ENCODE measurements around the gene YY2. TPM values are rescaled to one million over a fixed set of nuclear protein-coding genes. Genes with fewer than 3 reads are reported as not detected.

Gene YY2
- total RNA-seq, 1 donor from 2014 or later: 0.98 TPM

GRCh38 chrX:21839334-21840192 lies 16.2 kb upstream of the YY2 start, which contains the start of gene MBTPS2:
MBTPS2 (plus strand) TSS chrX:21839617; CDS start chrX:21839735, 118 bp downstream.
- DNase-seq (ENCODE audit: extremely low spot score in 2 of 2): no peak
- Histone ChIP-seq H3K4me3 (peak within 1 kb of the TSS; percentile 62 to 65), H3K36me3 (no peaks in the 10 kb centered on the region), H3K4me1 (peaks cover 8% of the 10 kb centered on the region), H3K27ac (peak within 1 kb of the TSS; percentile 67), H3K9me3 (no peaks in the 10 kb centered on the region), H3K27me3 (no peaks in the 10 kb centered on the region)
- TF ChIP-seq POLR2AphosphoS5 (IDR thresholded peaks at IDR 0.05; ENCODE audit: insufficient read depth in 1 of 2, low read depth in 1 of 2) (peak; percentile 61 to 78), CTCF (IDR thresholded peaks at IDR 0.05) (peak in 1 of 3 experiments; percentile 8), POLR2A (IDR thresholded peaks at IDR 0.05) (peak in 1 of 2 donors; percentile 18)
- intact Hi-C loops (cut with DNase I): no loop called here

- TF ChIP-seq CTCF (IDR thresholded peaks at IDR 0.05) (no peak), POLR2A (IDR thresholded peaks at IDR 0.05) (no peak), POLR2AphosphoS5 (IDR thresholded peaks at IDR 0.05; ENCODE audit: insufficient read depth in 1 of 2, low read depth in 1 of 2) (no peak)
- H3K4me1 ChIP-seq: peaks cover 8% of the 10 kb centered on the region
- H3K27me3 ChIP-seq: no peaks in the 10 kb centered on the region
- intact Hi-C loops (cut with DNase I): no loop called here
- H3K27ac ChIP-seq: peak overlapping the region; percentile 67
- no peaks in the 10 kb centered on the region for H3K9me3 ChIP-seq
- DNase-seq (ENCODE audit: extremely low spot score in 2 of 2): no peak
- H3K4me3 ChIP-seq: peak overlapping the region; percentile 62 to 65
- H3K36me3 ChIP-seq: peaks cover 0 to 3% of the 10 kb centered on the region in 2 donors
Observed at GRCh38 chrX:21840193-21840545, 15.6 kb upstream of the YY2 start.

- Histone ChIP-seq H3K27me3 (no peaks in the 10 kb centered on the region), H3K4me3 (no peak overlapping the region), H3K4me1 (peaks cover 8% of the 10 kb centered on the region), H3K27ac (no peak overlapping the region), H3K9me3 (no peaks in the 10 kb centered on the region), H3K36me3 (peaks cover 0 to 7% of the 10 kb centered on the region in 2 donors)
- intact Hi-C loops (cut with DNase I): no loop called here
- no peak for DNase-seq (ENCODE audit: extremely low spot score in 2 of 2)
- TF ChIP-seq POLR2AphosphoS5 (IDR thresholded peaks at IDR 0.05; ENCODE audit: insufficient read depth in 1 of 2, low read depth in 1 of 2) (no peak), POLR2A (IDR thresholded peaks at IDR 0.05) (no peak), CTCF (IDR thresholded peaks at IDR 0.05) (no peak)
Observed at GRCh38 chrX:21843179-21843578, 12.6 kb upstream of the YY2 start.

- intact Hi-C loops (cut with DNase I): no loop called here
- Histone ChIP-seq H3K27me3 (no peaks in the 10 kb centered on the region), H3K4me1 (peaks cover 8% of the 10 kb centered on the region), H3K9me3 (no peaks in the 10 kb centered on the region), H3K36me3 (peaks cover 0 to 7% of the 10 kb centered on the region in 2 donors), H3K27ac (no peak overlapping the region), H3K4me3 (no peak overlapping the region)
- no peak for DNase-seq (ENCODE audit: extremely low spot score in 2 of 2)
- TF ChIP-seq POLR2AphosphoS5 (IDR thresholded peaks at IDR 0.05; ENCODE audit: insufficient read depth in 1 of 2, low read depth in 1 of 2): no peak
- TF ChIP-seq POLR2A (IDR thresholded peaks at IDR 0.05): no peak
- TF ChIP-seq CTCF (IDR thresholded peaks at IDR 0.05): no peak
Observed at GRCh38 chrX:21845096-21845495, 10.7 kb upstream of the YY2 start.

- DNase-seq (ENCODE audit: extremely low spot score in 2 of 2): no peak
- Histone ChIP-seq H3K36me3 (peaks cover 0 to 7% of the 10 kb centered on the region in 2 donors), H3K27ac (no peak overlapping the region), H3K9me3 (no peaks in the 10 kb centered on the region), H3K27me3 (no peaks in the 10 kb centered on the region), H3K4me3 (no peak overlapping the region), H3K4me1 (no peaks in the 10 kb centered on the region)
- TF ChIP-seq POLR2A (IDR thresholded peaks at IDR 0.05) (no peak), CTCF (IDR thresholded peaks at IDR 0.05) (no peak), POLR2AphosphoS5 (IDR thresholded peaks at IDR 0.05; ENCODE audit: insufficient read depth in 1 of 2, low read depth in 1 of 2) (no peak)
- intact Hi-C loops (cut with DNase I): no loop called here
Observed at GRCh38 chrX:21847342-21847741, 8.4 kb upstream of the YY2 start.
